ENCODE data around the gene VPS18.

DNA sequence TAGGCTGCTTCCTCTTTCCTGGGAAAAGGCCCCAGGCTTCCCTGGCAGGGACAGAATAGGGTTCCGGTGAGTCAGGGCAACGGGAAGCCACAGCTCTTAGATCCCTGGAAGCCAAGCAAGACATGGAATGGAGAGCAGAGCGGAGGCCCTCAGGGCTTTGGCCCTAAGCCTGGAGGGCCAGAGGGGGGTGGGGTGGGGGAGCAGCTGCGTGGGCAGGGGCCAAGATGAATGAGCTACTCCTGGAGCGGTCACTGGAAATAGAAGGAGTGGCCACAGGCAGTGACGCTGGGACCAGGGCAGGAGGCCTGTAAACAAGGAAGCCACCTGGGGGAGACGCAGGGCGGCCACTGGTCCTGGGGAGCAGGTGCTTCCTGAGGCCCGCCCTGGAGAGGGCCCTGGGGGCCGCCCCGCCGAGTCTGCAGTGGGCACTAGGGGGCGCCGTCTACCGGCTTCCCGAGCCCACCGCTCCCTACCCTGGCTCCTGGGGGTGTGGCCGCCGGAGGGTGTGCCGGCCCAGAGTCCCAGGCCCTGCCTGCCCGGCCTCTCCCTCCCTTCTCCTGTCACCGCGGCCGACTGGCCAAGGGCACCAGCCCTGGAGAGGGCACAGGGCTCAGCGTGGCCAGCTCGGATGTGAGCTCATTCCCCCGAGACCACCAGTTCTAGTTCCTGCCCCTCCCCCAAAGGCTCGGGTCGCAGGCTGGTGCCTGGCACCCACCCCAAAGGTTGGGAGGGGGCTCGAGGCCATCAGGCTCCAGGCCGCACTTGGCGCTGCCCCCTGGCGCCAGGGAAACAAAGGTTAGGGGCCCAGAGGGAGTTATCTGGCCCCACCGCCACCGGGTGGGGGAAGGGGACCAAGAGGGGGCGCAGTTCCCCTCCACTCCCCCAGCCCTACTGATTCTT, 12.1 kb downstream of the VPS18 start:
- TF ChIP-seq, protein P1, sequence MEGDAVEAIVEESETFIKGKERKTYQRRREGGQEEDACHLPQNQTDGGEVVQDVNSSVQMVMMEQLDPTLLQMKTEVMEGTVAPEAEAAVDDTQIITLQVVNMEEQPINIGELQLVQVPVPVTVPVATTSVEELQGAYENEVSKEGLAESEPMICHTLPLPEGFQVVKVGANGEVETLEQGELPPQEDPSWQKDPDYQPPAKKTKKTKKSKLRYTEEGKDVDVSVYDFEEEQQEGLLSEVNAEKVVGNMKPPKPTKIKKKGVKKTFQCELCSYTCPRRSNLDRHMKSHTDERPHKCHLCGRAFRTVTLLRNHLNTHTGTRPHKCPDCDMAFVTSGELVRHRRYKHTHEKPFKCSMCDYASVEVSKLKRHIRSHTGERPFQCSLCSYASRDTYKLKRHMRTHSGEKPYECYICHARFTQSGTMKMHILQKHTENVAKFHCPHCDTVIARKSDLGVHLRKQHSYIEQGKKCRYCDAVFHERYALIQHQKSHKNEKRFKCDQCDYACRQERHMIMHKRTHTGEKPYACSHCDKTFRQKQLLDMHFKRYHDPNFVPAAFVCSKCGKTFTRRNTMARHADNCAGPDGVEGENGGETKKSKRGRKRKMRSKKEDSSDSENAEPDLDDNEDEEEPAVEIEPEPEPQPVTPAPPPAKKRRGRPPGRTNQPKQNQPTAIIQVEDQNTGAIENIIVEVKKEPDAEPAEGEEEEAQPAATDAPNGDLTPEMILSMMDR (conservative IDR thresholded peaks at IDR 0.05 in 1 of 2, IDR thresholded peaks at IDR 0.05 in 1 of 2; ENCODE audit: extremely low read depth in 1 of 2, insufficient read depth in 1 of 2, low read depth in 1 of 2, low read length in 2 of 2): peak; percentile 34 to 68
- TF ChIP-seq EZH2 (IDR thresholded peaks at IDR 0.05; ENCODE audit: borderline replicate concordance, low read length): no peak

Data from mammary epithelial cell (primary cell).